GM20000 (cell line): ENCODE results near the gene ABHD4.

ENCODE experiments used
- DNase-seq: peaks from one replicate; pipeline ENCODE4 v3.0.0; 2012; ENCODE audit warnings: low spot score
- TF ChIP-seq, protein P1 (sequence below): IDR thresholded peaks from 2 replicates; pipeline ENCODE4 v1.5.1; 2012; ENCODE audit warnings: mild to moderate bottlenecking, control low read depth; ENCODE audit errors: extremely low read depth, missing control alignments

Gene ABHD4, protein sequence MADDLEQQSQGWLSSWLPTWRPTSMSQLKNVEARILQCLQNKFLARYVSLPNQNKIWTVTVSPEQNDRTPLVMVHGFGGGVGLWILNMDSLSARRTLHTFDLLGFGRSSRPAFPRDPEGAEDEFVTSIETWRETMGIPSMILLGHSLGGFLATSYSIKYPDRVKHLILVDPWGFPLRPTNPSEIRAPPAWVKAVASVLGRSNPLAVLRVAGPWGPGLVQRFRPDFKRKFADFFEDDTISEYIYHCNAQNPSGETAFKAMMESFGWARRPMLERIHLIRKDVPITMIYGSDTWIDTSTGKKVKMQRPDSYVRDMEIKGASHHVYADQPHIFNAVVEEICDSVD

DNA sequence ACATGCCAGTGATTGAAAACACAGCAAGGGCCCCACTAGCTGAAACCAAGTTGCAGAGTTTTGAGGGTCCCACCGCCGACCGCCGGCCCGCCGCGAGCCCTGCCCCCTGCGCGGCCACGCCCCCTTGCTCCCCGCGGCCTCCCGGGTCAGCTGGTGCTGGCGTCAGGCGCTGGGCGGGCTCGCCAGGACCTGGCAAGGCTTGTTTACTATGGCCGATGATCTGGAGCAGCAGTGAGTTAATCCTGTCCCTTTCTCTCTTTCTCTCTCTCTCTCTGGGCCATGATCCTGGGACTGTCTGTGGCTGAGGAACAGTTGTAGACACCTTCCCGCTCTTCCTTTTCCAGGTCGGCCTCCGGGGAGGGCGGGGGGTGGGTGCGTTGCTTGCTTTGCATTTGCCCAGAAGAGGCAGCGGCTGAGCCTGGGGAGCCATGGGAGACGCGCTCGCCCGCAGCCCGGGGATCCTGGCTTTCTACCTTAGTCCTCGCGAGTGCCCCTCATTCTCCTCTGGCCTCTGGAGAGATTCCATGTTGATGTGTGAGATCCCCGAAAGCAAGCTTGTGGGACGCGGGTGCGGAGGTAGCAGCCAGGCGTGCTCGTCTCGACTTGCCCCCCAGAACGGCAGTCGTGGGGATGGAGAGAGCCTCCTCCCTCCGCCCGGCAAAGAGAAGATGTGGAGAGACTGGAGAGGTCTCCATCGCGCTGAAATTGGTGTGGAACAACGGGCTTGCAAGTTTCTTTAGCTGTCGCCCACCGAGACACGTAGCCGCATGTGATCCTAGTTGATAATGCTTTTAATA, at the start of gene ABHD4:
Gene ABHD4 (plus strand): TSS at position 202 of the 797 bp plus-strand sequence. CDS start 7 bp downstream, at position 209.
- peak; percentile 84 for DNase-seq
- TF ChIP-seq, protein P1, sequence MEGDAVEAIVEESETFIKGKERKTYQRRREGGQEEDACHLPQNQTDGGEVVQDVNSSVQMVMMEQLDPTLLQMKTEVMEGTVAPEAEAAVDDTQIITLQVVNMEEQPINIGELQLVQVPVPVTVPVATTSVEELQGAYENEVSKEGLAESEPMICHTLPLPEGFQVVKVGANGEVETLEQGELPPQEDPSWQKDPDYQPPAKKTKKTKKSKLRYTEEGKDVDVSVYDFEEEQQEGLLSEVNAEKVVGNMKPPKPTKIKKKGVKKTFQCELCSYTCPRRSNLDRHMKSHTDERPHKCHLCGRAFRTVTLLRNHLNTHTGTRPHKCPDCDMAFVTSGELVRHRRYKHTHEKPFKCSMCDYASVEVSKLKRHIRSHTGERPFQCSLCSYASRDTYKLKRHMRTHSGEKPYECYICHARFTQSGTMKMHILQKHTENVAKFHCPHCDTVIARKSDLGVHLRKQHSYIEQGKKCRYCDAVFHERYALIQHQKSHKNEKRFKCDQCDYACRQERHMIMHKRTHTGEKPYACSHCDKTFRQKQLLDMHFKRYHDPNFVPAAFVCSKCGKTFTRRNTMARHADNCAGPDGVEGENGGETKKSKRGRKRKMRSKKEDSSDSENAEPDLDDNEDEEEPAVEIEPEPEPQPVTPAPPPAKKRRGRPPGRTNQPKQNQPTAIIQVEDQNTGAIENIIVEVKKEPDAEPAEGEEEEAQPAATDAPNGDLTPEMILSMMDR: no peak

DNA sequence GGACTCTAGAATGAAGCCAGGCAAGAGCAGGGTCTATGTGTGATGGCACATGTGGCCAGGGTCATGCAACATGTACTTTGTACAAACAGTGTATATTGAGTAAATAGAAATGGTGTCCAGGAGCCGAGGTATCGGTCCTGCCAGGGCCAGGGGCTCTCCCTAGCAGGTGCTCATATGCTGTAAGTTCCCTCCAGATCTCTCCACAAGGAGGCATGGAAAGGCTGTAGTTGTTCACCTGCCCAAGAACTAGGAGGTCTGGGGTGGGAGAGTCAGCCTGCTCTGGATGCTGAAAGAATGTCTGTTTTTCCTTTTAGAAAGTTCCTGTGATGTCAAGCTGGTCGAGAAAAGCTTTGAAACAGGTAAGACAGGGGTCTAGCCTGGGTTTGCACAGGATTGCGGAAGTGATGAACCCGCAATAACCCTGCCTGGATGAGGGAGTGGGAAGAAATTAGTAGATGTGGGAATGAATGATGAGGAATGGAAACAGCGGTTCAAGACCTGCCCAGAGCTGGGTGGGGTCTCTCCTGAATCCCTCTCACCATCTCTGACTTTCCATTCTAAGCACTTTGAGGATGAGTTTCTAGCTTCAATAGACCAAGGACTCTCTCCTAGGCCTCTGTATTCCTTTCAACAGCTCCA, 48.7 kb upstream of the ABHD4 start:
- TF ChIP-seq, protein P1: no peak
- no peak for DNase-seq

DNA sequence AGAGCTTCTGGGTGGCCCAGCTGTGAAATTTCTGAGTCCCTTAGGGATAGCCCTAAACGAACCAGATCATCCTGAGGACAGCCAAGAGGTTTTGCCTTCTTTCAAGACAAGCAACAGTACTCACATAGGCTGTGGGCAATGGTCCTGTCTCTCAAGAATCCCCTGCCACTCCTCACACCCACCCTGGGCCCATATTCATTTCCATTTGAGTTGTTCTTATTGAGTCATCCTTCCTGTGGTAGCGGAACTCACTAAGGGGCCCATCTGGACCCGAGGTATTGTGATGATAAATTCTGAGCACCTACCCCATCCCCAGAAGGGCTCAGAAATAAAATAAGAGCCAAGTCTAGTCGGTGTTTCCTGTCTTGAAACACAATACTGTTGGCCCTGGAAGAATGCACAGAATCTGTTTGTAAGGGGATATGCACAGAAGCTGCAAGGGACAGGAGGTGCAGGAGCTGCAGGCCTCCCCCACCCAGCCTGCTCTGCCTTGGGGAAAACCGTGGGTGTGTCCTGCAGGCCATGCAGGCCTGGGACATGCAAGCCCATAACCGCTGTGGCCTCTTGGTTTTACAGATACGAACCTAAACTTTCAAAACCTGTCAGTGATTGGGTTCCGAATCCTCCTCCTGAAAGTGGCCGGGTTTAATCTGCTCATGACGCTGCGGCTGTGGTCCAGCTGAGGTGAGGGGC, 48.0 kb upstream of the ABHD4 start:
- DNase-seq: peak; percentile 64
- TF ChIP-seq, protein P1: no peak

DNA sequence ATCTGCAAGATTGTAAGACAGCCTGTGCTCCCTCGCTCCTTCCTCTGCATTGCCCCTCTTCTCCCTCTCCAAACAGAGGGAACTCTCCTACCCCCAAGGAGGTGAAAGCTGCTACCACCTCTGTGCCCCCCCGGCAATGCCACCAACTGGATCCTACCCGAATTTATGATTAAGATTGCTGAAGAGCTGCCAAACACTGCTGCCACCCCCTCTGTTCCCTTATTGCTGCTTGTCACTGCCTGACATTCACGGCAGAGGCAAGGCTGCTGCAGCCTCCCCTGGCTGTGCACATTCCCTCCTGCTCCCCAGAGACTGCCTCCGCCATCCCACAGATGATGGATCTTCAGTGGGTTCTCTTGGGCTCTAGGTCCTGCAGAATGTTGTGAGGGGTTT, 46.5 kb upstream of the ABHD4 start:
- TF ChIP-seq, protein P1: no peak
- no peak for DNase-seq

DNA sequence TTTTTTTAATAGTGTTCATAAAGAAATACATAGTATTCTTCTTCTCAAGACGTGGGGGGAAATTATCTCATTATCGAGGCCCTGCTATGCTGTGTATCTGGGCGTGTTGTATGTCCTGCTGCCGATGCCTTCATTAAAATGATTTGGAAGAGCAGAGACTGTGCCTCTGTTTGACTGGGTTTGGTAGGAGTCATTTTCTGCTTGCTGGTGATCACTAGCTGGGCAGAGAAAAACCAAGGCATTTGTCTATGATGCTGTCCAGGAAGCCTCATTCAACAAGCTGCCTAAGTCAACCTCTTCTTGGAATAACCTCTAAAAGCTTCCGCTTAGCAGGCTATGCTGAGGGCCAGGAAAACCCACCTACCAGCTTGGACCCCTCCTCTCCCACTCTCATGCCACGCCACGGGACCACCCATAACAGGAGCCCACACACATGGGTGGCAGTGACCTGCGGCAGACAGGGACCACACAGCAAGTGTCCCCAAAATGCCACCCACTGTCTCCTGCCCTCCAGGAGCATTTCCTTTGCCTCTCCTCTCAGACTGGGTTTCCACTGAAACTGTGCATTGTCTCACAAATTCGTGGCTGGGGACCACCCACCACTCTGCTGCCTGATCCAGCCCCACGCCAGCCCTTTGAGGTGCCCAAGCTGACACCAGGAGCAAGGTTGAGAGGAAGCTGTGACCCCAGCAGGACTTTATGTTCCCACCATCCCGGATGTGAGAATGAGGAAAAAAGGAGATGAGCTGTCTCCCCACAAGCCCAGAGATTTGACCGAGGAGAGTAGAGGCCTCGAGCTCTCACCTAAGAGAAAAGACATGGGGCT, 45.9 kb upstream of the ABHD4 start:
- TF ChIP-seq, protein P1: no peak
- no peak for DNase-seq

DNA sequence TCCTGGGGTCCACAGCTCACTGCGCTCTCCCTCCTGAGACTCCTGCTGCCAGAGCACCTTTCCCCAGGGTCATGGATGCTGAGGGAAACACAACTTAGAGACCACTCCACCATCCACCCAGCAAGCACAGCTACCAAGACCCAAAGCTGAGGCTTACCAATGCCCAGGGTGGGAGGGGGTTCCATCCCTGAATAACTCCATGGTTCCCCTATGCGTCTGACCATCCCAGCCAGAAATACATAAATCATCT, 45.3 kb upstream of the ABHD4 start:
- no peak for DNase-seq
- TF ChIP-seq, protein P1: no peak
